Gastroesophageal sphincter (tissue), 3 donors: ENCODE data around the gene TSPAN17.

Experiments
- EP300 ChIP-seq: sonication (generic); formaldehyde crosslinking; IDR thresholded peaks from one replicate; pipeline ENCODE4 v1.6.1; 2017; ENCODE audit warnings: antibody characterized with exemption, mild to moderate bottlenecking
- POLR2A ChIP-seq, 2 donors: fragments of 450-650 bp; IDR thresholded peaks; one replicate each; pipeline ENCODE4 v1.6.1; 2017; ENCODE audit warnings: antibody characterized with exemption in 2 of 2, mild to moderate bottlenecking in 2 of 2, moderate library complexity in 1 of 2
- POLR2AphosphoS5 ChIP-seq: sonication (generic); formaldehyde crosslinking; IDR thresholded peaks from one replicate; pipeline ENCODE4 v1.6.1; 2017; ENCODE audit warnings: antibody characterized with exemption
- TF ChIP-seq, protein P1 (sequence below), 4 experiments: fragments of 200-600 bp in 2 of 4; fragments of 450-650 bp in 2 of 4; sonication (generic) in 1 of 4; IDR thresholded peaks; one replicate each; pipeline ENCODE4 v1.5.1; 2017 to 2019; ENCODE audit warnings: antibody characterized with exemption in 4 of 4, mild to moderate bottlenecking in 2 of 4, moderate library complexity in 2 of 4

GRCh38 chr5:176679365-176680225, 32.3 kb downstream of the TSPAN17 start:
- TF ChIP-seq, protein P1, sequence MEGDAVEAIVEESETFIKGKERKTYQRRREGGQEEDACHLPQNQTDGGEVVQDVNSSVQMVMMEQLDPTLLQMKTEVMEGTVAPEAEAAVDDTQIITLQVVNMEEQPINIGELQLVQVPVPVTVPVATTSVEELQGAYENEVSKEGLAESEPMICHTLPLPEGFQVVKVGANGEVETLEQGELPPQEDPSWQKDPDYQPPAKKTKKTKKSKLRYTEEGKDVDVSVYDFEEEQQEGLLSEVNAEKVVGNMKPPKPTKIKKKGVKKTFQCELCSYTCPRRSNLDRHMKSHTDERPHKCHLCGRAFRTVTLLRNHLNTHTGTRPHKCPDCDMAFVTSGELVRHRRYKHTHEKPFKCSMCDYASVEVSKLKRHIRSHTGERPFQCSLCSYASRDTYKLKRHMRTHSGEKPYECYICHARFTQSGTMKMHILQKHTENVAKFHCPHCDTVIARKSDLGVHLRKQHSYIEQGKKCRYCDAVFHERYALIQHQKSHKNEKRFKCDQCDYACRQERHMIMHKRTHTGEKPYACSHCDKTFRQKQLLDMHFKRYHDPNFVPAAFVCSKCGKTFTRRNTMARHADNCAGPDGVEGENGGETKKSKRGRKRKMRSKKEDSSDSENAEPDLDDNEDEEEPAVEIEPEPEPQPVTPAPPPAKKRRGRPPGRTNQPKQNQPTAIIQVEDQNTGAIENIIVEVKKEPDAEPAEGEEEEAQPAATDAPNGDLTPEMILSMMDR (IDR thresholded peaks at IDR 0.05) = no peak
- TF ChIP-seq POLR2A (IDR thresholded peaks at IDR 0.05) = no peak
- no peak for TF ChIP-seq POLR2AphosphoS5
- TF ChIP-seq EP300 = no peak
